ENCODE results near the gene ANTXR1.

The ANTXR1 gene

GRCh38 chr2:69082430-69082997 lies 69.5 kb downstream of the ANTXR1 start:
- H3K4me2 ChIP-seq (ENCODE audit: low read depth, low read length, poor library complexity, severe bottlenecking): no peak overlapping the region
- H3K36me3 ChIP-seq (ENCODE audit: insufficient read depth, low read length): peaks cover 19% of the 10 kb centered on the region; the same call in 1 of the 2 replicates
- no peak overlapping the region for H3K9ac ChIP-seq (ENCODE audit: low read depth, low read length, poor library complexity, severe bottlenecking)
- H3K9me2 ChIP-seq (replicated peaks; ENCODE audit: low read depth, low read length): no peaks in the 10 kb centered on the region
- no peaks in the 10 kb centered on the region for H4K20me1 ChIP-seq (ENCODE audit: insufficient read depth, low read length, poor library complexity, severe bottlenecking)
- no peak overlapping the region for H3K4me3 ChIP-seq (ENCODE audit: low read length, poor library complexity, severe bottlenecking)
- H3K79me2 ChIP-seq (ENCODE audit: insufficient read depth, low read length): no peaks in the 10 kb centered on the region
- no peak for TF ChIP-seq EZH2phosphoT487 (IDR thresholded peaks at IDR 0.05; ENCODE audit: borderline replicate concordance)
- TF ChIP-seq CTCF (conservative IDR thresholded peaks at IDR 0.05; ENCODE audit: low read length): no peak
- no peaks in the 10 kb centered on the region for H3K9me3 ChIP-seq (ENCODE audit: insufficient read depth, low read depth, low read length)
- H3K4me1 ChIP-seq (ENCODE audit: insufficient read depth, low read length, poor library complexity, severe bottlenecking): no peaks in the 10 kb centered on the region
- no peaks in the 10 kb centered on the region for H3K27me3 ChIP-seq (ENCODE audit: insufficient read depth, low read length, poor library complexity, severe bottlenecking)
- H3F3A ChIP-seq (ENCODE audit: low read depth): no peaks in the 10 kb centered on the region
- no peak overlapping the region for H2AFZ ChIP-seq (ENCODE audit: low read length)

GRCh38 chr2:69083235-69083748 lies 70.3 kb downstream of the ANTXR1 start:
- H3K9me3 ChIP-seq (ENCODE audit: insufficient read depth, low read depth, low read length): no peaks in the 10 kb centered on the region
- H4K20me1 ChIP-seq (ENCODE audit: insufficient read depth, low read length, poor library complexity, severe bottlenecking): no peaks in the 10 kb centered on the region
- H3F3A ChIP-seq (ENCODE audit: low read depth): no peaks in the 10 kb centered on the region
- TF ChIP-seq CTCF (conservative IDR thresholded peaks at IDR 0.05; ENCODE audit: low read length): no peak
- H3K9me2 ChIP-seq (replicated peaks; ENCODE audit: low read depth, low read length): no peaks in the 10 kb centered on the region
- H3K4me1 ChIP-seq (ENCODE audit: insufficient read depth, low read length, poor library complexity, severe bottlenecking): no peaks in the 10 kb centered on the region
- H3K4me3 ChIP-seq (ENCODE audit: low read length, poor library complexity, severe bottlenecking): no peak overlapping the region
- no peak overlapping the region for H2AFZ ChIP-seq (ENCODE audit: low read length)
- H3K4me2 ChIP-seq (ENCODE audit: low read depth, low read length, poor library complexity, severe bottlenecking): no peak overlapping the region
- peaks cover 11% of the 10 kb centered on the region; the same call in 1 of the 2 replicates for H3K36me3 ChIP-seq (ENCODE audit: insufficient read depth, low read length)
- no peak overlapping the region for H3K9ac ChIP-seq (ENCODE audit: low read depth, low read length, poor library complexity, severe bottlenecking)
- no peaks in the 10 kb centered on the region for H3K27me3 ChIP-seq (ENCODE audit: insufficient read depth, low read length, poor library complexity, severe bottlenecking)
- H3K79me2 ChIP-seq (ENCODE audit: insufficient read depth, low read length): no peaks in the 10 kb centered on the region

GRCh38 chr2:69084492-69084891 lies 71.5 kb downstream of the ANTXR1 start:
- Histone ChIP-seq H2AFZ (ENCODE audit: low read length) (no peak overlapping the region), H3K4me1 (ENCODE audit: insufficient read depth, low read length, poor library complexity, severe bottlenecking) (no peaks in the 10 kb centered on the region), H3K9ac (ENCODE audit: low read depth, low read length, poor library complexity, severe bottlenecking) (no peak overlapping the region), H3K27me3 (ENCODE audit: insufficient read depth, low read length, poor library complexity, severe bottlenecking) (no peaks in the 10 kb centered on the region), H4K20me1 (ENCODE audit: insufficient read depth, low read length, poor library complexity, severe bottlenecking) (no peaks in the 10 kb centered on the region), H3F3A (ENCODE audit: low read depth) (no peaks in the 10 kb centered on the region), H3K36me3 (ENCODE audit: insufficient read depth, low read length) (0 out of 2 replicates have a peak, but pooled peaks cover 6% of the 10 kb centered on the region), H3K4me3 (ENCODE audit: low read length, poor library complexity, severe bottlenecking) (no peak overlapping the region), H3K9me3 (ENCODE audit: insufficient read depth, low read depth, low read length) (no peaks in the 10 kb centered on the region), H3K4me2 (ENCODE audit: low read depth, low read length, poor library complexity, severe bottlenecking) (no peak overlapping the region), H3K9me2 (replicated peaks; ENCODE audit: low read depth, low read length) (no peaks in the 10 kb centered on the region), H3K79me2 (ENCODE audit: insufficient read depth, low read length) (no peaks in the 10 kb centered on the region)
- TF ChIP-seq EZH2phosphoT487 (IDR thresholded peaks at IDR 0.05; ENCODE audit: borderline replicate concordance): no peak

GRCh38 chr2:69086466-69086865 lies 73.5 kb downstream of the ANTXR1 start:
- Histone ChIP-seq H3K79me2 (ENCODE audit: insufficient read depth, low read length) (no peaks in the 10 kb centered on the region), H3K9me2 (replicated peaks; ENCODE audit: low read depth, low read length) (no peaks in the 10 kb centered on the region), H3F3A (ENCODE audit: low read depth) (no peaks in the 10 kb centered on the region), H3K4me2 (ENCODE audit: low read depth, low read length, poor library complexity, severe bottlenecking) (no peak overlapping the region), H3K36me3 (ENCODE audit: insufficient read depth, low read length) (peaks cover 6% of the 10 kb centered on the region; the same call in 1 of the 2 replicates), H3K9ac (ENCODE audit: low read depth, low read length, poor library complexity, severe bottlenecking) (no peak overlapping the region), H4K20me1 (ENCODE audit: insufficient read depth, low read length, poor library complexity, severe bottlenecking) (no peaks in the 10 kb centered on the region), H3K9me3 (ENCODE audit: insufficient read depth, low read depth, low read length) (no peaks in the 10 kb centered on the region), H3K4me1 (ENCODE audit: insufficient read depth, low read length, poor library complexity, severe bottlenecking) (no peaks in the 10 kb centered on the region), H3K27me3 (ENCODE audit: insufficient read depth, low read length, poor library complexity, severe bottlenecking) (no peaks in the 10 kb centered on the region), H2AFZ (ENCODE audit: low read length) (no peak overlapping the region), H3K4me3 (ENCODE audit: low read length, poor library complexity, severe bottlenecking) (no peak overlapping the region)
- TF ChIP-seq CTCF (conservative IDR thresholded peaks at IDR 0.05; ENCODE audit: low read length) (no peak), EZH2phosphoT487 (IDR thresholded peaks at IDR 0.05; ENCODE audit: borderline replicate concordance) (no peak)
